T-helper 1 cell treated with Interleukin-12 subunit alpha and Interleukin-12 subunit beta and Interleukin-4 antibody, amounts not matched to agents 30 μg/mL and 1 μg/mL, for 36 hours (primary cell): ENCODE data around the gene SLC12A7.

ENCODE experiments used
- H3K27ac Mint-ChIP-seq: one replicate; pipeline ENCODE4 v1.8.0; 2021; ENCODE audit warnings: mild to moderate bottlenecking, mixed read lengths
- H3K27me3 Mint-ChIP-seq: one replicate; pipeline ENCODE4 v1.8.0; 2021; ENCODE audit warnings: low read depth, mixed read lengths
- H3K36me3 Mint-ChIP-seq: one replicate; pipeline ENCODE4 v1.8.0; 2021; ENCODE audit warnings: low read depth, mixed read lengths
- H3K4me1 Mint-ChIP-seq: one replicate; pipeline ENCODE4 v1.8.0; 2021; ENCODE audit warnings: low read depth, mixed read lengths
- H3K4me3 Mint-ChIP-seq: one replicate; pipeline ENCODE4 v1.8.0; 2021; ENCODE audit warnings: mild to moderate bottlenecking, moderate library complexity, mixed read lengths
- H3K9me3 Mint-ChIP-seq: one replicate; pipeline ENCODE4 v1.8.0; 2021; ENCODE audit warnings: mixed read lengths

SLC12A7 gene

DNA sequence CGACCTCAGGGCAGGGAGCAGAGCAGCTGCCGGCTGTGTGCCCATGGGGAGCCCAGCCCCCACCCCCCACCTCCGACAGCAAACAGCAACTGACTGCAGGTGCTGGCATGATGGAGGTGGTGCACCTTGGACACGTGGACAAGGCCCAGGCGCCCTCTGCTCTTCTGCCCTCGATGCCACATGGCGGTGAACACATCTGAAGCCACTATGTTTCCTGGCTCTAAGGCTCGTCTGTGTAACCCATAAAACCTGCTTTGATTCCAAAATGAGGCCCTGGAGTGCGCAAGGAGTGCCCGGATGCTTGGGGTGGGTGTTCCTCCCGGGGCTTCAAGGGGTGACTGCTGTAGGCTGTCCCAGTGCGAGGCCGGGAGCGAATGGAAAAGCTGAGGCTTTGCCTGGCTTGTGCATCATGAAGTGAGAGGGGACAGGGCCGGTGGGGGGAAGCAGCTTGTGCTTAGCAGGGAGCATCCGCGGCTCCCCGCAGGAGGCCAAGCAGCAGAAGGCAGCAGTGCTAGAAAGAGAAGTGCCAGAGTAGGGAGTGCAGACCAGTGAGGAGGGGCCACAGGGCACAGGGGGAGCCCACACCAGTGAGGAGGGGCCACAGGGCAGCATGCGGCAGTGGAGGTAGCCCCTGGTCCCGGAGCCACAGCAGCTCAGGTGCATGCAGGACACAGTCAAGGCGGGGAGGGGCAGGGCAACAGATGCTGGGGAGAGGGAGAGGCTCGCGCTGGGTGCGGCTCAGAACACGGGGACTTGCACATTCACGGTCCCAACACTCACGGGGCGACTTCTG is 73.2 kb downstream of the SLC12A7 start:
- H3K27me3 Mint-ChIP-seq: no peaks in the 10 kb centered on the region
- no peak overlapping the region for H3K27ac Mint-ChIP-seq
- H3K4me3 Mint-ChIP-seq: no peak overlapping the region
- peaks cover 22% of the 10 kb centered on the region for H3K36me3 Mint-ChIP-seq
- no peaks in the 10 kb centered on the region for H3K4me1 Mint-ChIP-seq
- H3K9me3 Mint-ChIP-seq: peaks cover 34% of the 10 kb centered on the region

DNA sequence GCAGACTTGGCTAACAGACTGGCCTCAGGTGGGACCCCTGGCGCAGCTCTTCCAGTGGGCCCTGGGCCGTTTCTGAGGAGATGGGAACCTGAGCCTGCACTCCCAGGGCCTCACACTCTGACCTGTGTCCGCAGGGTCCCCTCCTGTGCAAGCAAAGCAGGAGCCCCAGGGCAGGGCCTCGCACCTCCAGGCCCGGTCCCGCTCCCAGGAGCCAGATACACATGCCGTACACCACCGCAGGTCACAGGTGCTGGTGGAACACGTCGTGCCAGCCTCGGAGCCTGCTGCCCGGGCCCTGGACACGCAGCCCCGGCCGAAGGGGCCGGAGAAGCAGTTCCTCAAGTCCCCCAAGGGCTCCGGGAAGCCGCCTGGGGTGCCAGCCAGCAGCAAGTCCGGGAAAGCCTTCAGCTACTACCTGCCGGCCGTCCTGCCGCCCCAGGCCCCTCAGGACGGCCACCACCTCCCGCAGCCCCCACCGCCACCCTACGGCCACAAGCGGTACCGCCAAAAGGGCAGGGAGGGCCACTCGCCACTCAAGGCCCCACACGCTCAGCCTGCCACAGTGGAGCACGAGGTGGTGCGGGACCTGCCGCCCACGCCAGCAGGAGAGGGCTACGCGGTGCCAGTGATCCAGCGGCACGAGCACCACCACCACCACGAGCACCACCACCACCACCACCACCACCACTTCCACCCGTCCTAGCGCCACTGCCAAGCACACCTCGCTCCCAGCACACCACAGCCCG is 74.0 kb downstream of the SLC12A7 start:
- no peaks in the 10 kb centered on the region for H3K27me3 Mint-ChIP-seq
- peaks cover 15% of the 10 kb centered on the region for H3K36me3 Mint-ChIP-seq
- H3K4me1 Mint-ChIP-seq: no peaks in the 10 kb centered on the region
- no peak overlapping the region for H3K4me3 Mint-ChIP-seq
- H3K9me3 Mint-ChIP-seq: peaks cover 26% of the 10 kb centered on the region
- H3K27ac Mint-ChIP-seq: no peak overlapping the region

DNA sequence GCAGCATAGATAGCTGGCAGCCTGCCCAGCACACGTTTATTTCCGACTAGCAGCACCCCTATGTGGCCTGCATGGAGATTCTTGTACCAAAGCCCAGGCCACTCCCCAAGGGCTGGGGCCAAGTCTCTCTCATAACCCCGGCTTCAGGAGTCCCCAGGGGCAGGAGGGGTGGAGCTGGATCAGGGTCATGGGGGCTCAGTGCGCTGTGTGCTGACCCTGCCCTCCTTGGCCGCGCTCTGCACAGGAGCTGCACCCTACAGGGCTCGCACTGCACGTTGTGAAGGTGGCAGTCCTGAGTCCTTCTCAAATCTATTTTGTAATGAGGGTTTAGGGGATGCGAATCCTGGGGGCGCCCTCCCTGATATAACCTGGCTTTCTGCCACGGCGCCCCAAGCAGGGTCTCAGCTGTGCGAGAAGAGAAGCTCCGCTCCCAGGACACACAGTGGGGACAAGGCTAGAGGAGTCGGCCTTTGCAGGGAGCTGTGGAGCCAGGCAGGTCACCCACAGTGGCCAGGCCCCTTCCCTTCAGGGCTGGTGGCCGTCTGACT is 74.7 kb downstream of the SLC12A7 start:
- H3K9me3 Mint-ChIP-seq: peaks cover 20% of the 10 kb centered on the region
- H3K4me1 Mint-ChIP-seq: no peaks in the 10 kb centered on the region
- no peak overlapping the region for H3K27ac Mint-ChIP-seq
- no peak overlapping the region for H3K4me3 Mint-ChIP-seq
- no peaks in the 10 kb centered on the region for H3K27me3 Mint-ChIP-seq
- peaks cover 10% of the 10 kb centered on the region for H3K36me3 Mint-ChIP-seq

DNA sequence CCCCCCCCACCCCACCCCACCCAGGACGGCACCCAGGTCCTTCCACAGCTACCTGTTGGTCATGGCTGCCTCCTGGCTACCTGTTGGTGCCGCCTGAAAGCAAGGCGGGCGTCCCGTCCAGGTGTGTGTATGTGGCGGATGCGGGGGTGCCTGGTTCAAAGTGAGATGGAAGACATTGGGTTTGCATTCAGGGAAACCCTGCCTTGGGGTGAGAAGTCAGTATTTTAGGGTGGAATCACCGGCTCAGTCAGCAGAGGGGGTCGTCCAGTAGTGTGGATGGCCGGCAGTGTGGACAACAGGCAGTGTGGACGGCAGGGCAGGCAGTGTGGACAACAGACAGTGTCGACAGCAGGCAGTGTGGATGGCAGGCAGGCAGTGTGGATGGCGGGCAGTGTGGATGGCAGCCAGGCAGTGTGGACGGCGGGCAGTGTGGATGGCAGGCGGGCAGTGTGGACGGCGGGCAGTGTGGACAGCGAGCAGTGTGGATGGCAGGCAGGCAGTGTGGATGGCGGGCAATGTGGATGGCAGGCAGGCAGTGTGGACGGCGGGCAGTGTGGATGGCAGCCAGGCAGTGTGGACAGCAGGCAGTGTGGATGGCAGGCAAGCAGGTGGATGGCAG is 75.2 kb downstream of the SLC12A7 start:
- H3K4me3 Mint-ChIP-seq: no peak overlapping the region
- no peaks in the 10 kb centered on the region for H3K4me1 Mint-ChIP-seq
- peaks cover 8% of the 10 kb centered on the region for H3K36me3 Mint-ChIP-seq
- no peaks in the 10 kb centered on the region for H3K27me3 Mint-ChIP-seq
- H3K9me3 Mint-ChIP-seq: peaks cover 14% of the 10 kb centered on the region
- H3K27ac Mint-ChIP-seq: no peak overlapping the region

DNA sequence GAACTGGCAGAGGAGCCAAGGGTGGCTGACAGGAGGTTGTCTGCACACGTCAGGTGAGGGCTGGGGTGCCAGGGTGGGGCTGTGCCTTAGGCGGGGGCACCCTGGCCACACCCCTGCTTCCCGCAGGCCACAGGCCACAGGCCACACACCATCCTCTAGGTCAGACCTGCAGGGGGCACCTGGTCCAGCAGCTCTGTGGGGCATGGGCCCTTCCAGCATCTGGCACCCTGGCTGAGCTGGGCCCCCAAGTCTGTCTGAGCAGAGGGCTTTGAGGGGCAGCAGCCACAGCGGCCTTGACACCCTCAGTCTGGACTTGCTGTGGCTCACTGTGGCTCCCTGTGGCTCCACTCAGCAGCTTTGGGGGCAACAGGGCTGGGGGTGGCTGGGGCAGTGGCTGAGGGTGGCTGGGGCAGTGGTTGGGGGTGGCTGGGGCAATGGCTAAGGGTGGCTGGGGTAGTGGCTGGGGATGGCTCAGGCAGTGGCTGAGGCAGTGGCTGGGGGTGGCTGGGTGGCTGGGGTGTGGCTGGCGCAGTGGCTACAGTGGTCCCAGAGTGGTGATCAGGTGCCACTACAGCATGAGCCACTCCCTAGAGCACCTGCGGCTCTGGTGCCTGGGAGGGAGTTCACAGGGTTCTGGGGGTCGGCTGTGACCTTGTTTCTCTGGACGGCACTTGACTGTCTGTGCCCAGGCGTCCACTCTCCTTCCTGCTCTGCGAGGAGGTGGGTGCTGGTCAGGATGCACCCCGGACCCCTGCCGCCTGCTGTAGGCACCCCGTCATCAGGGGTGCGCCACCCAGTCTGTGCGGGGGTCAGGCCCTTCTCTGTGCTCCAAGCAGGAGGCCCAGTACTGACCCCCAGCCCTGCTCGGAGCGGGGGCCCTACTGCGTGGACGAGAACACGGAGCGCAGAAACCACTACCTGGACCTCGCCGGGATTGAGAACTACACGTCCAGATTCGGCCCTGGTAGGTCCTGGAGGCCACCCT is 76.2 kb downstream of the SLC12A7 start:
- no peaks in the 10 kb centered on the region for H3K27me3 Mint-ChIP-seq
- H3K36me3 Mint-ChIP-seq: no peaks in the 10 kb centered on the region
- peaks cover 5% of the 10 kb centered on the region for H3K9me3 Mint-ChIP-seq
- H3K4me3 Mint-ChIP-seq: no peak overlapping the region
- no peak overlapping the region for H3K27ac Mint-ChIP-seq
- no peaks in the 10 kb centered on the region for H3K4me1 Mint-ChIP-seq

DNA sequence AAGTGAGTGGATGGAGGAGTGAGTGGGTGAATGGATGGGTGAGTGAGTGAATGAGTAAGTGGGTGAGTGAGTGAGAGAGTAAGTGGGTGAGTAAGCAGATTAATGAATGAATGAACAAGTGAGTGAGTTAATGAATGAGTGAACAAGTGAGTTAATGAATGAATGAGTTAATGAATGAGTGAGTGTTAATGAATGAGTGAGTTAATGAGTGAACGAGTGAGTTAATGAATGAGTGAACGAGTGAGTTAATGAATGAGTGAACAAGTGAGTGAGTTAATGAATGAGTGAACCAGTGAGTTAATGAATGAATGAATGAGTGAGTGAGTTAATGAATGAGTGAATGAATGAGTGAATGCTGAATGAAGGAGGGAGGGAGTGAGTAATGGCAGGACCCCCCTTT is 76.9 kb downstream of the SLC12A7 start:
- H3K9me3 Mint-ChIP-seq: no peaks in the 10 kb centered on the region
- H3K4me1 Mint-ChIP-seq: no peaks in the 10 kb centered on the region
- H3K27me3 Mint-ChIP-seq: no peaks in the 10 kb centered on the region
- no peak overlapping the region for H3K4me3 Mint-ChIP-seq
- no peaks in the 10 kb centered on the region for H3K36me3 Mint-ChIP-seq
- H3K27ac Mint-ChIP-seq: no peak overlapping the region

DNA sequence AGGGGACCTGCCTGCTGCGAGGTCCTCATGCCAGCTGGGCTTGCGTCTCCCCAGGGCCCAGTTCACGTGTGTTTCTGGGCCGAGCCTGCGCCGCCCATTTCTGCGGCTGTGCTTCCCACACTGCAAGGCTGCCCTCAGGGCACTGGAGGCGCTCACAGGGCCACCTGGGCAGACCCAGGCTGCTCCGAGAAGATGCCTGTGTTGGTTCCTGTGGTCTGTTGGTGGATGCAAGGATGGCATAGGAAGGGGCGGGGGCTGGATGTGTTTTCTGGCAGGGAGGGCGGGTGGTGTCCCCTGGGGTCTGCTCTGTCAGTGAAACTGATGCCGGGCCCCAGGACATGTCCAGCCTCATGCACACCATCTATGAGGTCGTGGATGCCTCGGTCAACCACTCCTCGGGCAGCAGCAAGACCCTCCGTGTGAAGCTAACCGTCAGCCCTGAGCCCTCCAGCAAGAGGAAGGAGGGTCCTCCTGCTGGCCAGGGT is 77.4 kb downstream of the SLC12A7 start:
- Mint-ChIP-seq H3K4me1 (no peaks in the 10 kb centered on the region), H3K27me3 (no peaks in the 10 kb centered on the region), H3K9me3 (no peaks in the 10 kb centered on the region), H3K36me3 (no peaks in the 10 kb centered on the region), H3K27ac (no peak overlapping the region), H3K4me3 (no peak overlapping the region)

DNA sequence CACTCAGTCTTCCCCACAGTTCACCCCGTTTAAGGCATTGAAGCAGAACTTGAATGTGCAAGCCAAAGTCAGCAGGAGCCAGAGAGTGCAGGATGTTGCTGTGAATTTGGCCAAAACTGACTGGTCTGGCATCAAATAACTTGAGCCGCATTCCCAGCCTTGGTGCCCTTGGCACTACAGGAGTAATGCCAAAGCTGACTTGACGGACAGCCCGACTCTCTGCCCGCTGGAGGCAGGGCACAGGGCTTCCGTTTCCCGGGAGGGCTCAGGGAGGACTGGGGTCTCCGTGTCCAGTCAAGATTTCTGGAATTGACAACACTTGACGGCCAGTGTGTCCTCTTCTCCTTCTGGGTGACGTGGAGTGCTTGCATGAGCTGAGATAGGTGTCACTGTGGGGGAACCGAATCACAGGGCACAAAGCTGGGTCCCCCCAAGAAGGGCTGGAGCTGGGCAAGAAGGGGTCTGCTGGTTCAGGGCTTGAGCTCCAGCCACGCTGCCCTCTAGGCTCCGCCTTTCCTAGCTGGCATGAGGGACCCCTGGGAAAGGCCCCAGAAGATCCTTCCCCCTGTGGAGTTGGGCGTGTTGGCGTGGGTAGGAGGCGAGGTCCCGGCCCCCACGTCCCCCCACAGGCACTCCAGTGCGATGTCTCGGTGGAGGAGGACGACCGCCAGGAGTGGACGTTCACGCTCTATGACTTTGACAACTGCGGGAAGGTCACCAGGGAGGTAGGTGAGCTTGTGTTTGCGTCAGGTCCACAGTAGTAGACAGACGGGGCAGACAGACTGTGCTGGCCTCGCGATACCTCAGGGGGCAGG is 78.0 kb downstream of the SLC12A7 start:
- Mint-ChIP-seq H3K27me3 (no peaks in the 10 kb centered on the region), H3K4me1 (no peaks in the 10 kb centered on the region), H3K27ac (no peak overlapping the region), H3K9me3 (no peaks in the 10 kb centered on the region), H3K36me3 (no peaks in the 10 kb centered on the region), H3K4me3 (no peak overlapping the region)

DNA sequence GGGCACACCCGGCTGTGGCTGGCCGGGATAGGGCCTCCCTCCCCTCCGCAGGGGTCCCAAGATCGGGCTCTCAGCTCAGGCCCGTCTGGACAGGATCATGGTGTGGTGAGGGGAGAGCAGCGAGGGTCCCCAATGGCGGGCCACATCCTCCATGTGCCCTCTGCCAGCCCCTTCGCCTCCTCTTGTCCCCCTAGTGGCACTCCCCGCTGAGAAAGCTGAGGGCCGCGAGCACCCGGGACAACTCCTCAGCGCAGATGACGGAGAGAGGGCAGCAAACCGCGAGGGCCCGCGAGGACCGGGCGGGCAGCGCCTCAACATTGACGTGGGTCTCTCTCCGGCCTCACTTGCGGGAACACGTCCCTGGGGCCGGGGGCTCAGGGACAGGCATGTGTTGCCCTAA is 78.7 kb downstream of the SLC12A7 start:
- no peak overlapping the region for H3K27ac Mint-ChIP-seq
- H3K36me3 Mint-ChIP-seq: no peaks in the 10 kb centered on the region
- no peaks in the 10 kb centered on the region for H3K9me3 Mint-ChIP-seq
- H3K27me3 Mint-ChIP-seq: no peaks in the 10 kb centered on the region
- no peak overlapping the region for H3K4me3 Mint-ChIP-seq
- H3K4me1 Mint-ChIP-seq: no peaks in the 10 kb centered on the region

DNA sequence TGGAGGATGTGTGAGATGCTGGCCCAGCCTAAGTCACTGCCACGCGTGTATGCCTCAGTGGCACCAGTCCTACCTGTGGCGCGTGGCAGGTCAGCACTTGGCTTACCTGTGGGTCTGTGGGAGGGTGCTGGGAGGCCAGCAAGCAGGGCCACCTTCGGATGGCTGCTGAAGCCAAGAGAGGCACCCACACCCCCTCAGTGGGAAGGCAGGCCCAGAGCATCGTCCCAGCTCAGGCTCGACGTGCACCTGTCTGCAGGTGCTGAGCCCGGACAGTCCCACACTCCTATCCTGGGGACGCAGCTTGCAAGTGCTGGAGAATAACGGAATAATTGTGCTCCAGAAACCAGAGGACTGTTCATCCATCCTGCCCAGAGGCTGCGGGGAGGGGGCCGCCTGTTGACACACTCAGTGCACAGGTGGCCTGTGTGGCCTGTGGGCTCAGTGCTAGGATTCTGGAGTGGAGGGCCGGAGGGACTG is 79.3 kb downstream of the SLC12A7 start:
- no peaks in the 10 kb centered on the region for H3K9me3 Mint-ChIP-seq
- H3K36me3 Mint-ChIP-seq: no peaks in the 10 kb centered on the region
- no peaks in the 10 kb centered on the region for H3K27me3 Mint-ChIP-seq
- H3K4me3 Mint-ChIP-seq: no peak overlapping the region
- H3K4me1 Mint-ChIP-seq: no peaks in the 10 kb centered on the region
- H3K27ac Mint-ChIP-seq: no peak overlapping the region

DNA sequence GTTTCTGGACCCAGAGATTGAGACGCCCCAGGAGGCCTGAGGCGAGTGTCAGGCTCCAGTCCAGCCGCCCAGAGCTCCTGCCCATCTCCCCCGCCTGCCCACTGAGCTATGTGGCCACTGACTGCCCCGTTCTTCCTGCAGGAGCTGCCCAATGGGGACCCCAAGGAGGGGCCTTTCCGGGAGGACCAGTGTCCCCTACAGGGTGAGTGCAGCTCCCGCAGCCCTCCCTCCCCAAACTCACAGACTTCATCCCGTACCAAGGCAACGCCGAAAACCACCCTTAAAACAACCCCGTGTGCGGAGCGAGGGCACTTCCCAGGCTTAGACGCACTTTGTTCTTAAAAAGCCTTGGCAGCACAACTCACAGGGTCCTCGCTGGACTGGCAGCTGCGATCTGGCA is 79.9 kb downstream of the SLC12A7 start:
- no peaks in the 10 kb centered on the region for H3K9me3 Mint-ChIP-seq
- no peak overlapping the region for H3K27ac Mint-ChIP-seq
- no peak overlapping the region for H3K4me3 Mint-ChIP-seq
- H3K4me1 Mint-ChIP-seq: no peaks in the 10 kb centered on the region
- no peaks in the 10 kb centered on the region for H3K36me3 Mint-ChIP-seq
- no peaks in the 10 kb centered on the region for H3K27me3 Mint-ChIP-seq

DNA sequence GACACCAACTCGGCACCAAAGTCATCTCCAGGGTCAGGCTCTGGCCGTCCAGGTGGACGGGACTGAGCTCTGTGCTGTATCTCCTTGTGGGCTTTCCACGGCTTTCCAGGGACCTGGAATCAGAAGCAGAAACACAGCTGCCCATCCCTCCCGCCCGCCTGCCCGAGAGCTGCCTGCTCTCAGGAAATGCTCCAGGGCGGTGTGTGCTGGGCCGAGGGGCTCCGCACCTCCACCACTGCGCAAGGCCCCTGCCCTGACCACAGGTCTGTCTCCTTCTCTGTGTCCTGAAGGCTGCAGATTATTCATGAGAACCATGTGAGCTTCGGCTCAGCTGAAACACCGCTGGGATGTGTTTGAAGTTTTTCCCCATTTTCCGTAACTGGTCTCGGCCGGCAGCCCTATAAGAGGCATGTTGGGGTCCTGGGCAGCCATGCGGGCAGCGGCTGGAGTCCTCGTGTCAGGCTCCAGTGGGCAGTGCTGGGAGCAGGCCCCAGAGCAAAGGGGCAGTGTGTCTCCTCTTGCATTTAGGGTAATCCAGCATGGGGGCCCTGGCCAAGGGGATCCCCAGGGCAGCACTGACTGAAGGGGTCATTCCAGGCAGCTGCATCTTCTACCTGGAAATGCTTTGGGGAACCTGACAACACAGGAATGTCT is 80.4 kb downstream of the SLC12A7 start:
- no peaks in the 10 kb centered on the region for H3K4me1 Mint-ChIP-seq
- no peak overlapping the region for H3K4me3 Mint-ChIP-seq
- no peaks in the 10 kb centered on the region for H3K9me3 Mint-ChIP-seq
- no peak overlapping the region for H3K27ac Mint-ChIP-seq
- no peaks in the 10 kb centered on the region for H3K36me3 Mint-ChIP-seq
- H3K27me3 Mint-ChIP-seq: no peaks in the 10 kb centered on the region

DNA sequence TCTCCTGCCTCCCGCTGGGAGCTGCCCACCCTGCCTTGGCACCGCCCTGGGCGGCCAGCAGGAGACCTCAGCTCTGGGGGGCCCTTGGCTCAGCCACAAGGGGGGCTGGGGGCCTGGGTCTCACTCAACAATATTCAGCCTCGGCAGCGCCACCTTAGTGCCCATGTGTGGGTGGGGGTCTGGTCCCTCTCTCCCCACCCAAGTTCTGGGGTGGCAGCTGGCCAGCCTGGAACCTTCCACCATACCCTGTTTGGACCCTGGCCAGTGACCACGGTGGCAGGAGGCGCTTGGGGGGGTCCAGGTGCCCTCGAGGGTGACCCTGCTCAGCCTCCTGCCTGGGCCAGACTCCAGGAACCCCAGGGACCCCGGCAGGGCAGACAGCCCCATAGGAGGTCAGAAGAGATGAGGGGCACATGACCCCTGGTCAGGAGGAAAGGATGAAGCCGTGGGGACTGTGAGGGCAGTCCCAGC is 81.0 kb downstream of the SLC12A7 start:
- H3K27ac Mint-ChIP-seq: no peak overlapping the region
- no peaks in the 10 kb centered on the region for H3K4me1 Mint-ChIP-seq
- H3K4me3 Mint-ChIP-seq: no peak overlapping the region
- no peaks in the 10 kb centered on the region for H3K36me3 Mint-ChIP-seq
- no peaks in the 10 kb centered on the region for H3K27me3 Mint-ChIP-seq
- no peaks in the 10 kb centered on the region for H3K9me3 Mint-ChIP-seq
